CD4-positive, alpha-beta T cell treated with Interleukin-6 for 4 hours (primary cell): ENCODE data around the gene COL4A4.
"Not testable (repeated sequence)": the region's sequence is repeated elsewhere in the genome, so short reads cannot be mapped to it uniquely, and the experiment has no call there.

Experiments
- DNase-seq: peaks from one replicate; pipeline ENCODE4 v3.0.0-alpha.2; 2020; ENCODE audit warnings: mixed read lengths

COL4A4 gene

DNA sequence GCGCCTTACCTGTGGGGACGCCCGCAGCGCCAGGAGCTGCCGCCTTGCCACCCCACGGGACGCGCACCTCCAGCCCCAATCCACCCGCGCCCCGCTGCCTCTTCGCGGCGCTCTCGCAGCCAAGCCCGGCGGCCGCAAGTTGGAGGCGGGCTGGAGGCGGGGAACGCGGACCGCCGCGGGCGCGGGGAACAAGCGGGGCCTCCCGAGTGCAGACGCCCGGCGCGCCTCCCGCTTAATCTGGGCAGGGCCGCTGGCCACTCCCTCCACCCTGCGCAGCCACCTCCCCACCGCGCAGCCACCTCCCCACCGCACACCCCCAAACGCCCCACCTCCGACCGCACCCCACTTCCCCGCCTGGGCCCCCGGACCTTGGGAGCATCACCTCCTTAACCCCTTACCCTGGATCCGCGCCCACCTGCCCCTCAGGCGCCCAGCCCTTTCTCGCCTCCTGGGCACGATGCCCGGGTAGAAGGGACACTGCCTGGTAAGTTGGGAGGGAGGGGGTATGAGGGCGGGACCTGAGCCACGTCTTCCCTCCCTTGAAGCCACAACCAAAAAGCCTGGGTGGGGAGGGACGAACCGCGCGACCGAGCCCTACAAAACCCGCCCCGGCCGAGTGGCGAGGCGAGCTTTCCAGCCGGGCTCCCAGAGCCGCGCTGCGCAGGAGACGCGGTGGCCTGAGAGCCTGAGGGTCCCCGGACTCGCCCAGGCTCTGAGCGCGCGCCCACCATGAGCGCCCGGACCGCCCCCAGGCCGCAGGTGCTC lies at the start of gene COL4A4, which contains the start of gene COL4A3:
COL4A4 (minus strand) TSS at position 208 of the 765 bp plus-strand sequence. CDS start 16,722 bp downstream, outside the sequence.
COL4A3 (plus strand) TSS at position 627 of the 765 bp plus-strand sequence; CDS start at position 730, 103 bp downstream.
- DNase-seq = no peak

DNA sequence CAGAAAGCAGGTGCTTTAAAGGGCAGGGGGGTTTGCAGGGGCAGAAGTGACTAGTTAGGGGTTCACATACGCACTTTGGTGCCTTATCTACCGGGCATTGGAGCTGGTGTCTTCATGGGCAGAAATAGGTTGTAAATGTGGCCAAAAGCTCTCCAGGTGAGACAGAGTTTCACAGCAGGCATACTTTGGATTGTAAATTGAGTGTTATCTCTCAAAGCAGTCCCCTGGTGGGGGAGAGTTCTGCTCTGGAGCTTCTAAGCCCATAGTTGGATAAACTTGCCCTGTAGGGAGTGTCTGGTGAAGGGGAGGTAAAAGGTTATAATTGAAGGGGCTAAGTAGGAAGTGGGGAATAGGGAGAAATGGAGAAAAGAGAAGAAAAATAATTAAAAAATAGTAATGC lies 43.6 kb upstream of the COL4A4 start:
- no peak for DNase-seq

DNA sequence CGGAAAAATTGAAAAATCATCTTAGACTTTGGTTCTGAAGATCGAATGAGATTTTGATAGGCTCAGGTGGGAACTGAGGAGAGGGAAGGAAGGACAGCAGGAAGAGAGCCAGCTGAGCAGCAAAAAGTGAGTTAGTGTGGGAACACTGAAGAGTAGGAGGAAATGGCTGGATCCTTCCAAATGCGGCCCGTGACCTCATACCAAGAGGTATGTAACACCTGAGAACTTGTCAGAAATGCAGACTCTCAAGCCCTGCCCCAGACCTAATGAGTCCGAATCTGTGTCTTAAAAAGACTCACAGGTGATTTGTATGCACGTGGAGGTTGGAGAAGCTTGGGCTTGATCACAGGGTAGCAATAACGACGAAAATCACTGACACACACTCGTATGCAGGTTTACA lies 42.4 kb upstream of the COL4A4 start:
- DNase-seq = no peak

DNA sequence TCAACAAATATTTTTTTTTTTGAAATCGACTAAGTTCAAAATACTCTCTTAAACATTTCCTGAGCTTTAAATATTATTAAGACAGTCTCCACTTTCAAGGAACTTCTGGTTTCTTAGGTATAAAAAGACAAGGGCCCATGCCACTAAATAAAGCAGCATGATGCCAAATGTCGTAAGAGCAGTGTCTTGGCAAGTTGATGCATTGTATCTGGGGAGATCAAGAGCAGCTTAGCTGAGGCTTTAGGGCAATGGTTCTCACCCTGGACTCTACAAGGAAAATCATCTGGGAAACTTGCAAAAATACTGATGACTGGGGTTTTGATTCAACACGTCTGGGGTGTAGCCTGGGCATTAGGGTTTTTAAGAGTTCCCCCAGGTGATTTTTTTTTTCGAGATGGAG lies 41.7 kb upstream of the COL4A4 start:
- DNase-seq = no peak

DNA sequence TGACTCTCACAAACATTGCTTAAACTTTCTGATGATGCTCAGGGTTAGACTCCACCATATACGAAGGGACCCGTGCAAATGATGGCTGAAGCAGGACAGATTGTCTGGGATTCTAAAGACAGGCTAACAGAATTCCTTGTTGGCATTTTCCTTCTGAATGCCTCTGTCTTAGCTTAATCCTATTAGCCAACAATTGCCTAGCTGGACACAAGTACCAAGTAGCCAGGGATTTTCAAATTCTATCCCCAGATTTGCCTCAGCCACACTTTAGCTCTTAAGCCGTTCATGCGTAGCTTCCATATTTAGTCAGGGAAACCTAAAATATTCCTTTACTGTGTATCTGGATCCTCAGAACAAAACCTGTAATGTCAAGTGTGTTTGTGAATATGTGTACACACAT lies 40.4 kb upstream of the COL4A4 start:
- DNase-seq = no peak

GRCh38 chr2:227201771-227202170 lies 37.8 kb upstream of the COL4A4 start:
- no peak for DNase-seq

GRCh38 chr2:227198866-227199265 lies 34.9 kb upstream of the COL4A4 start:
- no peak for DNase-seq

GRCh38 chr2:227194219-227194618 lies 30.2 kb upstream of the COL4A4 start:
- DNase-seq = no peak

- DNase-seq = no peak
Measured at GRCh38 chr2:227192491-227192890, 28.5 kb upstream of the COL4A4 start.

GRCh38 chr2:227191367-227191766 lies 27.4 kb upstream of the COL4A4 start:
- DNase-seq = no peak

DNA sequence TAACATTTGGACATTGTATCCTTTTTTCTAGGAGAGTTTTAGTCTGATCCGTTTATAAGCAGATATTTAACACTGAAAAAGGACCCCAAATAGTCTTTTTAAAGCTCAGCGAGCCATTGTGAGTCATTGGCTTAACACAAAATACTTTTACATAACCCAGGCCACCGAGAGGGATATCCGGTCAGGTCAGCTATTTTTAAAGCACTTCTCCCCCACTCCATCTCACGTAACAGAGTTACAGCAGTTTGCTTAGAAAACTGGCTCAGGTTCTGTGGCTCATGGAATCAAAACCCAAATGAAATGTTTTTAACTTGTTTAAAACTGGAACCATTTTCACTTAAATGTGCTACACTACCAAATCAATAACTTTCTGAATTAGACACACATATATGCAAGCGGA lies 24.3 kb upstream of the COL4A4 start:
- DNase-seq = no peak

- DNase-seq = no peak
Measured at GRCh38 chr2:227186751-227187150, 22.7 kb upstream of the COL4A4 start.

- no peak for DNase-seq
Measured at GRCh38 chr2:227185615-227186232, 21.7 kb upstream of the COL4A4 start.

DNA sequence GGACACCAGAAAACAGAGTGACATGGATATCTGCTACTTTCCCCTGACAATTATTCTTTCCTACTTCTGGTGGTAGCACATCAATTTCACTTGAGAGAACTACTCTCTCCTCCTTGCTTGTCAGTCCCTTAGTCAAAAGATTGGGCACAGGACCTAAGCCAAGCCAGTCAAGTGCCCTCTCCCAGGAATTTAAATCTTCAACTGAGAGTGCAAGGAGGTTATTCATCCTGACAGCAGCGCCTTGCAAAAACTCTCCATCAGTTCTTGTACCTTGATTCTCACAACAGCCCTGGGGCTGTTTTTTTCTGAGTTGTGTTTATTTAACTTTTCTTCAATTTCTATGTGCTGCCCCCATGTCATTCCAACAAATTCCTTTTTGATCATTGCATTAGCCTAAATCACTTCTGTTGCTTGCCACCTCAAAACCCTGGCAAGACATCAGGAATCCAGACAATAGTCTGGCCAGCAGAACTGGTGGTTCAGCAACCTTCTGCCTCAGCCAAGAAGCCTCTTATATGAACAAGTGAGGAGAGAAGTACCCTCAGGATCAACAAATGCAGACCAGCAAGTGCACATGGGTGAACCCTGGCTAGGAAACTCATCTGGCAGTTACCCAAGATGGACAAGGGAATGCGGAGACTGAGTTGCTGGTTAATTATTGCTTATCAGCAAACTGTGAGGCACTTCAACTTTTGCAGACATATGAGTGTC lies 19.8 kb upstream of the COL4A4 start:
- no peak for DNase-seq

DNA sequence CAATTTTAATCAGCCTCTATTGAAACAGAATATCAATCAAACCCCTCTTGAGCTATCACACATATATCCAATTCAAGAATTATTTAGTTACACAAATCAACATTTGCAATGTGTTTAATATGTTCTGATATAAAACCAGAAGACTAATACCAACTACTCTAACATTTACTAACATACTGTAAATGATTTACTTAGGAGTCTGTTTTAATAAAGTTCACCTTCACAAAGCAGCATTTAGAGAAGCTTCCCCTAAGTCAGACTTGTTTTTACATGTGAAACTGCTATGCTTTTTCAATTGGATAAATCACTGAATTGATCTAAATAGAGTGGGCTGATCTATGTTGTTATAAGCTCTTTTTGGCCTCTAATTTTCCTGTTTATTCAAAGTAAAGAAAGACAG lies 18.8 kb upstream of the COL4A4 start:
- no peak for DNase-seq

DNA sequence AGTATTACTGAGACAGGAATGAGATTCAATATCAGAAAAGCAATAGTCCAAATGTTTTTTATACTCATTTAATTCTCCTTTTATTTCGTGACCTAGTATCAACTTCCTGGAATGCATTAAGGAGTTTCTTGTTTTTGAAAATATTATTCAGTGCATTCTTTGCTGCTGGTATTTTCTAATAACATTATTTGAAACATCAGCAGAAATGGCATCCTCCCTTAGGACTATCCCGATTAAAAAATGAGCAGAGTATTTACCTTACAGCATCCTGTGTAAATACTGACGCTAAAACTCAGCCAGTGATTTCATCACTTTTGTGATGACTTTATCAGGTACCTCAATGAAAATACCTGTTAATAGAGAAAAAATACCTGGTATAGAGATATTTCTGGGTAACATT lies 16.8 kb upstream of the COL4A4 start:
- DNase-seq = no peak

- no peak for DNase-seq
Measured at GRCh38 chr2:227179988-227180685, 16.1 kb upstream of the COL4A4 start.

GRCh38 chr2:227177592-227178336 lies 13.8 kb upstream of the COL4A4 start:
- DNase-seq = no peak

DNA sequence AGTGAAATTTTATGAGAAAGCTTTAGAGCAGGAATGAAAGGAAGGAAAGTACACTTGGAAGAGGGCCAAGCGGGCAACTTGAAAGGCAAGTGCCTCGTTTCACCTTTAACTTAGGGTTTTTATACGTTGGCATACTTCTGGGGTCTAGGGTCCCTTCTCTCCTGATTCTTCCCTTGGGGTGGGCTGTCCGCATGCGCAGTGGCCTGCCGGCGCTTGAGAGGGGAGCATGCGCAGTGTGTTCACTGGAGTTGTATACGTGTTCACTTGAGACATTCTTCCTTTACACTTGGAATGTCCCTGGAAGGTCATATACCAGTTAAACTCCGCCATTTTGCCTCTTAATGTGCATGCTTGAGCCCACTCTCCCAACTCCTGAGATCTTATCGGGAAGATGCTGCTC lies 7.8 kb upstream of the COL4A4 start:
- DNase-seq = not testable (repeated sequence)

DNA sequence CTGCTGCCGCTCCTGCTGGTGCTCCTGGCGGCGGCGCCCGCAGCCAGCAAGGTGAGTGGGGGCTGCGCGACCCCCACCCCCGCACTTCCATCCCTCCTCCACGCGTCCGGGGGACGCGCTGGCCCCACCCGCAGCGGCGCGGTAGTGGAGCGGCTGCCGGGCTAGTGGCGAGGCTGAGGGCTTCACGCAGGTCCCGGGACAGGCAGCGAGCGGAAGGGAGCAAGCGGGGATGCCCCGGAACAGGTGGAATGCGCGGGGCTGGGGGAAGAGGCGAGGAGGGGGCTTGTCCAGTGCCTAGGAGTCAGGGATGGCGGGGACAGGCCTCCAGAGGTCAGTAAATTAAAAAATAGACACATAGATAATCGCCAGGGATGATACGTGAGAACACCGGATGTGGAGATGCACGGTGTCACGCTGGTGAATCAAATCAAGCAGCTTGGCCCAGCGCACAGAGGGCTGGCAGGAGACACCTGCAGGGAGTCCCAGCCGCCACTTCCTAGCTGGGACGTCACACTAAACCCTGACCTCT lies 822 bp upstream of the COL4A4 start:
- no peak for DNase-seq

GRCh38 chr2:227163485-227163997 lies 464 bp downstream of the COL4A4 start:
- no peak for DNase-seq

GRCh38 chr2:227161947-227162346 lies 2.1 kb downstream of the COL4A4 start:
- no peak for DNase-seq
